ENCODE data around the gene EPO.
"Not testable (repeated sequence)": the region's sequence is repeated elsewhere in the genome, so short reads cannot be mapped to it uniquely, and the experiment has no call there.

EPO gene

GRCh38 chr7:100683659-100684533 lies 36.4 kb upstream of the EPO start:
- no peak for DNase-seq

- no peak for DNase-seq
Observed at GRCh38 chr7:100684534-100685042, 35.7 kb upstream of the EPO start.

GRCh38 chr7:100685049-100685605 lies 35.1 kb upstream of the EPO start:
- DNase-seq, result no peak

- DNase-seq, result no peak
Observed at GRCh38 chr7:100685631-100686145, 34.6 kb upstream of the EPO start.

GRCh38 chr7:100686201-100686821 lies 34.0 kb upstream of the EPO start:
- DNase-seq, result no peak

GRCh38 chr7:100686822-100687211 lies 33.5 kb upstream of the EPO start:
- DNase-seq, result no peak

- no peak for DNase-seq
Observed at GRCh38 chr7:100687261-100687660, 33.0 kb upstream of the EPO start.

GRCh38 chr7:100687751-100688300 lies 32.4 kb upstream of the EPO start:
- DNase-seq, result no peak

GRCh38 chr7:100688326-100688860 lies 31.9 kb upstream of the EPO start:
- DNase-seq, result no peak

GRCh38 chr7:100689230-100690135 lies 30.8 kb upstream of the EPO start:
- DNase-seq, result no peak

GRCh38 chr7:100691676-100692577 lies 28.3 kb upstream of the EPO start:
- DNase-seq, result peak; percentile 75 to 86

GRCh38 chr7:100692578-100692961 lies 27.7 kb upstream of the EPO start:
- no peak for DNase-seq

GRCh38 chr7:100693312-100694097 lies 26.8 kb upstream of the EPO start:
- DNase-seq, result no peak

GRCh38 chr7:100694098-100694745 lies 26.0 kb upstream of the EPO start, which contains the start of gene GIGYF1:
Gene GIGYF1, minus strand, starts transcription at chr7:100694250. Its CDS starts 6,012 bp downstream, at chr7:100688238.
- DNase-seq, result peak; percentile 62 to 68

- no peak for DNase-seq
Observed at GRCh38 chr7:100696123-100696521, 24.1 kb upstream of the EPO start.

- DNase-seq, result no peak
Observed at GRCh38 chr7:100699018-100699417, 21.2 kb upstream of the EPO start.

- DNase-seq, result not testable (repeated sequence)
Observed at GRCh38 chr7:100701089-100701488, 19.2 kb upstream of the EPO start.

- DNase-seq, result peak; percentile 73 to 76
Observed at GRCh38 chr7:100705320-100705752, 14.9 kb upstream of the EPO start.

Data from activated CD4-positive, alpha-beta T cell treated with anti-CD3 and anti-CD28 coated beads for 4 hours (primary cell).